ENCODE results near the gene DST. TPM values are rescaled to one million over a fixed set of nuclear protein-coding genes. Genes with fewer than 3 reads are reported as not detected.

The DST gene
- total and polyA plus RNA-seq, 7 donors = 58.3 to 341 (median 109) TPM

DNA sequence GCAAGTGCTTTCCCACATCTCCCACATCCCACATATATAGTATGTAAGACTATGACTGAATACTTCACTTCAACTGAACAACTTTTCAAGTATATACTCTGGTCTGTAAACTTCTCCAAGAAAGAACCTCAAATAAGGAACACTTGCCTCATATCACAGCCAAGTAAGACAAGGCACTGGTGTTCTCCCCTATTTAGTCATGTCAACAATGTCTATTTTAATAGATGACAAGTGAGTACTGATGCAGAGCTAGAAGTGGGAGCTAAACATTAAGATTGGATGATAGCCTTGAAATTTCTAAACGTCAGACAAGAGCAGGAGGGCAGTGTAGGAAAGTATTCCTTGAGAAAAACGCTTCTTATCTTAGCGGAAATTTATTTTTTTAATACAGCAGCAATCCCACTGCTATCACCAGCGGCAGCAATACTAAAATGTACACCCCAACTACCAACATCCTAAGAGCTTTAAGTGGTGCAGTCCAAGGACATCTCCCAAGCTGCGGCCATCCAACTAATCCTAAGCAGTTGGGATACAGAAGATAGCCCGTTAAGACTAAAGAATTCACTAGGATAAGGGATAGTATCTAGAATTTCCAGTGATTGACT lies 29.3 kb downstream of the DST start:
- H3K27ac ChIP-seq = no peak overlapping the region
- no peaks in the 10 kb centered on the region for H3K27me3 ChIP-seq (ENCODE audit: insufficient read depth in 3 of 3, low read length in 2 of 3)
- no peaks in the 10 kb centered on the region for H3K4me1 ChIP-seq
- no peak for TF ChIP-seq CTCF (IDR thresholded peaks at IDR 0.05)
- intact Hi-C loops (cut with DNase I) = no loop called here
- H3K36me3 ChIP-seq (ENCODE audit: insufficient read depth in 1 of 2, low read depth in 1 of 2) = peaks cover 19 to 98% of the 10 kb centered on the region in 2 donors
- WGBS, 3 donors = 88 to 91% (median 88%) methylated on average over 6 of the region's 6 CpGs
- H3K9me3 ChIP-seq = no peaks in the 10 kb centered on the region
- DNase-seq (no peak), ATAC-seq (no peak)
- H3K4me3 ChIP-seq = no peak overlapping the region

DNA sequence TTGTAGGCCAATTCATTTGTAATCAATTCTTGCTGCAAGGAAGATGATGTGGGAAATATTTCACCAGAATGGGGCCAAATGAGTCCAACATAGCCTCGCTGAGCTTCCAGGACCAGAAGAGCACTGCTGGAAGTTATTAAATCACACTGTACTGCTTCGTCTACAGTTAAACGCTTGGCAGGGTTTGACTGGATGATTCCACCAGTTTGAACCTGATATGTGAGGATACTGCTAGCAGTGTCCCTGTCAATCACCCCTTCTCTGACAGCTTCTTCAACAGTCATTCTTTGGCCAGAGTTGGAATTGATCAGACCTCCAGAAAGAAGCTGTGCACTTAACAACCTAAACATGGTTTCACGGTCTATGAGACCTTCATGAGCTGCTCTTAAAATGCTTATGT lies 34.4 kb downstream of the DST start:
- Histone ChIP-seq H3K4me1 (no peaks in the 10 kb centered on the region), H3K4me3 (no peak overlapping the region), H3K27ac (no peak overlapping the region), H3K36me3 (ENCODE audit: insufficient read depth in 1 of 2, low read depth in 1 of 2) (peaks cover 5 to 96% of the 10 kb centered on the region in 2 donors), H3K27me3 (ENCODE audit: insufficient read depth in 3 of 3, low read length in 2 of 3) (no peaks in the 10 kb centered on the region), H3K9me3 (no peaks in the 10 kb centered on the region)
- intact Hi-C loops (cut with DNase I) = loop anchor here in 1 of 2 donors (5.0 kb wide), 1 partner anchor 121 kb away; no protein-coding TSS in a partner anchor
- 30 to 75% (median 47%) methylated on average over 4 of the region's 4 CpGs for WGBS, 3 donors
- ATAC-seq (peak in 3 of 4 donors; percentile 41 to 60 (median 53)), DNase-seq (no peak)
- no peak for TF ChIP-seq CTCF (IDR thresholded peaks at IDR 0.05)

DNA sequence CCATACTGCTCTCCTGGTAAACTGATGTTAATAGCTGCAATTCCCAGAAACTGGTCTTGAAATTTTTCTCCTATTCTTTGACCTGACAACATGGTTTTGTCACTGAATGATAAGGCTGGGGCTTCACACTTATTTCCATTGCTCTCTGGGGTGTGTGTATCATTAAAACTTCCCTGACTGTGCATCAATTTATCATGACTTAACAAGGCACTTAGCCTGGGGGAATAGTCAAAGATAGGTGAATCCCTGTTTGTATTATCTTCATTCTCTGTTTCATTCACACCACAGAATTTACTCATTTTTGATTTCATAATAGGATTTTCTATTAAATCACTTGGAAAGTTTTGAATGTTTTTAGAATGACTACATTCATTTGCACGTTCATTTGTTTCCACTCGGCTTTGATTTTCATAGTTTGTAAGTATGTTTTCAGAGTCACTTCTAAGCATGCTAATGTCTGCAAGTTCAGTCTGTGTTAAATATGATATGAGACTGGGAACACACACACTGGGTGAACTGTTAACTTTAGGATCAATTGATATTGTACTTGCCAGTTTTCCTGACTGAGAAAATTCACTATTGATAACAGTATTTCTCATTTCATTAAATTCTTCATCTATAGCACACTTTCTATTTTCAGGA lies 35.5 kb downstream of the DST start:
- Histone ChIP-seq H3K9me3 (no peaks in the 10 kb centered on the region), H3K4me3 (no peak overlapping the region), H3K27me3 (ENCODE audit: insufficient read depth in 3 of 3, low read length in 2 of 3) (no peaks in the 10 kb centered on the region), H3K36me3 (ENCODE audit: insufficient read depth in 1 of 2, low read depth in 1 of 2) (peaks cover 8 to 98% of the 10 kb centered on the region in 2 donors), H3K4me1 (no peaks in the 10 kb centered on the region), H3K27ac (no peak overlapping the region)
- ATAC-seq (no peak), DNase-seq (no peak)
- 92 to 94% (median 94%) methylated on average over 2 of the region's 2 CpGs for WGBS, 3 donors
- no peak for TF ChIP-seq CTCF (IDR thresholded peaks at IDR 0.05)
- intact Hi-C loops (cut with DNase I) = loop anchor here in 1 of 2 donors (5.0 kb wide), 1 partner anchor 120 kb away; no protein-coding TSS in a partner anchor

DNA sequence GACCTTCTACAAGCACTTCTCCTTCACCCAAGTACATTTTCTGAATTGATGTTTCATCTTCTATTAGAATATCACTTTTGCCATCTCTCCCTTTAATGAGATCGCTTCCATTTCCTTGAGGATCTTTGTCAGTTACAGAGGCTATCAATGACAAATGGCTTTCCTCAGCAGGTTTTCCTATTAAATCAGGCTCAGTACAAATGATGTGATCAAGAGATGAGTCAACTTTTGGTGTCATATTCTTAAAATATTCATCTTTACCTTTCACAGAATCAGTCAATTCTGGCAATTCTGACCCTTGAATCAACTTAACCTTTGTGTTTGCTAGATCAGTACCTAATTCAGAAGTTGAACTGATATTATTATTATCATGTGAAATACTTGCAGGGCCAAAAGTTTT lies 37.3 kb downstream of the DST start:
- TF ChIP-seq CTCF (IDR thresholded peaks at IDR 0.05) = no peak
- Histone ChIP-seq H3K9me3 (no peaks in the 10 kb centered on the region), H3K27me3 (ENCODE audit: insufficient read depth in 3 of 3, low read length in 2 of 3) (no peaks in the 10 kb centered on the region), H3K4me3 (no peak overlapping the region), H3K36me3 (ENCODE audit: insufficient read depth in 1 of 2, low read depth in 1 of 2) (peaks cover 8 to 99% of the 10 kb centered on the region in 2 donors), H3K27ac (no peak overlapping the region), H3K4me1 (no peaks in the 10 kb centered on the region)
- intact Hi-C loops (cut with DNase I) = loop anchor here in 1 of 2 donors (5.0 kb wide), 1 partner anchor 118 kb away; no protein-coding TSS in a partner anchor
- no peak for ATAC-seq
- WGBS, 3 donors = 97 to 98% (median 98%) methylated on average over 1 of the region's 1 CpG
- DNase-seq = no peak
